ENCODE measurements around the gene P2RX3. TPM values are rescaled to one million over a fixed set of nuclear protein-coding genes. Genes with fewer than 3 reads are reported as not detected.
A peak's percentile ranks its signal among the peaks of the same experiment; 100 is the strongest.

The P2RX3 gene
- total RNA-seq, 1 donor from 2014 or later = not detected

DNA sequence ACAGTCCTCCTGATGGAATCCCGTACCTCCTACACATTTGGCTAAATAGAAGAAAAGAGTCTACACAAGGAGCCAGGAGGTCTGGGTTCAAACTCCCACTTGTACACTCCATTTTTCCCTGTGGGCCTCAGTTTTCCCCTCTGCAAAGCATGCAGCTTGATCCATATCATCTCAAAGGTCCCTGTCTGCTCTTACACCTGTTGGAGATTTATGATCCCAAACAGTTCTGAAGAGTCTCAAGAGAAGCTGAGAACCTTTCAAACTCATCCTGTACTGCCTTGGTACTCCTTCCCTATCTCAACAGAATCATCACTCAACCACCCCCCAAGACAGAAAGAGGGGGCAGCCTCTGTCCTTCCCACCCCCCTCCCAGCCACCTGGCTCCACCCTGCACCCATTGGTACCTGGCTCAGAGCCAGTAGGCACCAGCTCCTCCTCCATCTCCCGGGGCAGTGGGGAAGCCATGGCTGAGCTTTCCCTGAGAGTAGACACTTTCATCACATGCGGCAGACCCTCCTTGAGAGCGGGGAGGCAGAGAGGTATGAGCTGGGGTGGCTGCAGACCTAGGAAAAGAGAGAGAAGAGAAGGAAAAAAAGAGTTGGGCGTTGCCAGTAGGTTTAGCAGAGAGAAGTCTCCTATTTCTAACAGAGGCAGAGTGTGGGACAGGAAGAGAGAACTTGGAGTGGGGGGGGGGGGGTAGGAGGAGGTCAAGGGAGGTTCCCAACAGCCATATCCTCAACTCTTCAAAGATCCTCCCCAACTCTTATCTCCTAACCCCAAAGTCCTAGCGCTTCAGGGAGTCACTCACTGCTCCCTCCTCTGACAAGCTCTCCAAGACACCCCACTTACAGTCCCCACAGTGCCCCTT is 16.5 kb upstream of the P2RX3 start:
- TF ChIP-seq POLR2A (IDR thresholded peaks at IDR 0.05) = no peak
- no peak for TF ChIP-seq POLR2AphosphoS5 (IDR thresholded peaks at IDR 0.05; ENCODE audit: insufficient read depth in 1 of 2, low read depth in 1 of 2)
- TF ChIP-seq, protein P1, sequence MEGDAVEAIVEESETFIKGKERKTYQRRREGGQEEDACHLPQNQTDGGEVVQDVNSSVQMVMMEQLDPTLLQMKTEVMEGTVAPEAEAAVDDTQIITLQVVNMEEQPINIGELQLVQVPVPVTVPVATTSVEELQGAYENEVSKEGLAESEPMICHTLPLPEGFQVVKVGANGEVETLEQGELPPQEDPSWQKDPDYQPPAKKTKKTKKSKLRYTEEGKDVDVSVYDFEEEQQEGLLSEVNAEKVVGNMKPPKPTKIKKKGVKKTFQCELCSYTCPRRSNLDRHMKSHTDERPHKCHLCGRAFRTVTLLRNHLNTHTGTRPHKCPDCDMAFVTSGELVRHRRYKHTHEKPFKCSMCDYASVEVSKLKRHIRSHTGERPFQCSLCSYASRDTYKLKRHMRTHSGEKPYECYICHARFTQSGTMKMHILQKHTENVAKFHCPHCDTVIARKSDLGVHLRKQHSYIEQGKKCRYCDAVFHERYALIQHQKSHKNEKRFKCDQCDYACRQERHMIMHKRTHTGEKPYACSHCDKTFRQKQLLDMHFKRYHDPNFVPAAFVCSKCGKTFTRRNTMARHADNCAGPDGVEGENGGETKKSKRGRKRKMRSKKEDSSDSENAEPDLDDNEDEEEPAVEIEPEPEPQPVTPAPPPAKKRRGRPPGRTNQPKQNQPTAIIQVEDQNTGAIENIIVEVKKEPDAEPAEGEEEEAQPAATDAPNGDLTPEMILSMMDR (IDR thresholded peaks at IDR 0.05) = no peak
- intact Hi-C loops (cut with DNase I) = loop anchor here (10.0 kb wide), 1 partner anchor 323 kb away; the partner anchor contains the start of gene YPEL4

DNA sequence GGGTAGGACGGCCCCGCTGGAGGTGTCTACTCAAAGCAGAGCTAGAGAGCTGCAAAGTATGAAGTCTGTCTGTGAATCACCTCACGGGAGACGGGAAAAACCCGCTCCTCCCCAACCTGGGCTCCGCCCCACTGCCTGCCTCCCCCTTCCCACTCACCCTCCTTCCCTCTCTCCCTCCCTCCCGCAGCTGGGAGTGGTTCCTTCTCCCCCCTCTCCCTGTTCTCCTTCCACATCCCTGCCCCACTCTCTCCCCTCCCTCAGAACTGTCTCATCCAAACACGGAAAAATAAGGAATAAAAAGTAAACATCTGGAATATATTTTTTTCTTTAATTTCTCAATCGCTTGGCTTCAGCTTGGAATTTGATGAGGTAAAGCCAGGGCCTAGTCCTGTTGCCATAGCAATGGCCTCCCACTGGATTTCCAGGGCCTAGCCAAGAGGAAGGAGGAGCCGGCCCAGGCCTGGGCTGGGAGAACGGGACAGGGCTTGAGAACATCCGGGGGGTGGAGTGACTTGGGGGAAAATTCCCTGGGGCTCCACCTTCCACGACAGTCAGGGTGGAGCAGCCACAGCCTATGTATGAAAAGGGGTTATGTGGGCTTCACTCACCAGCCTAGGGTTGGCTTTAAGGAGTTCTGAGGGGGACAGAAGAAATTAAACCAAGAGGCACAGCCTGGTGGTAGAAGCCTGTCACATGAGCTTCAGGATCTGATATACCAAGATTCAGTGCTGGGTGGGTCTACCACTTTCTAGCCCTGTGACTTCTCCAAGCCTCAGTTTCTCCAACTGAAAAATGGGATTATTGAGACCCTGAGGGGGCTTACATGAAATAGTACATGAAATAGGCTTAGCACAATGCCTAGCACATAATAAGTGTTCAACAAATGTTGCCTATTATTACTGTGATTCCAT is 15.6 kb upstream of the P2RX3 start:
- H3K4me1 ChIP-seq = peaks cover 79% of the 10 kb centered on the region
- no peaks in the 10 kb centered on the region for H3K27me3 ChIP-seq
- peak overlapping the region; percentile 89 to 96 for H3K4me3 ChIP-seq
- intact Hi-C loops (cut with DNase I) = loop anchor here (10.0 kb wide), 1 partner anchor 322 kb away; the partner anchor contains the start of gene YPEL4
- peak in 1 of 2 donors; percentile 99 for DNase-seq (ENCODE audit: extremely low spot score in 2 of 2)
- peaks cover 0 to 37% of the 10 kb centered on the region in 2 donors for H3K36me3 ChIP-seq
- no peaks in the 10 kb centered on the region for H3K9me3 ChIP-seq
- H3K27ac ChIP-seq = peak overlapping the region; percentile 98
- TF ChIP-seq POLR2A (IDR thresholded peaks at IDR 0.05) (peak in 1 of 2 donors; percentile 76), POLR2AphosphoS5 (IDR thresholded peaks at IDR 0.05; ENCODE audit: insufficient read depth in 1 of 2, low read depth in 1 of 2) (peak; percentile 89 to 92)
- TF ChIP-seq, protein P1 (IDR thresholded peaks at IDR 0.05) = no peak

More for the DNA sequence above, 16.5 kb upstream of the P2RX3 start:
- DNase-seq (ENCODE audit: extremely low spot score in 2 of 2) = no peak
- Histone ChIP-seq H3K9me3 (no peaks in the 10 kb centered on the region), H3K36me3 (peaks cover 0 to 37% of the 10 kb centered on the region in 2 donors), H3K4me1 (peaks cover 85% of the 10 kb centered on the region), H3K27ac (peak overlapping the region; percentile 98), H3K4me3 (peak overlapping the region; percentile 89 to 96), H3K27me3 (no peaks in the 10 kb centered on the region)

DNA sequence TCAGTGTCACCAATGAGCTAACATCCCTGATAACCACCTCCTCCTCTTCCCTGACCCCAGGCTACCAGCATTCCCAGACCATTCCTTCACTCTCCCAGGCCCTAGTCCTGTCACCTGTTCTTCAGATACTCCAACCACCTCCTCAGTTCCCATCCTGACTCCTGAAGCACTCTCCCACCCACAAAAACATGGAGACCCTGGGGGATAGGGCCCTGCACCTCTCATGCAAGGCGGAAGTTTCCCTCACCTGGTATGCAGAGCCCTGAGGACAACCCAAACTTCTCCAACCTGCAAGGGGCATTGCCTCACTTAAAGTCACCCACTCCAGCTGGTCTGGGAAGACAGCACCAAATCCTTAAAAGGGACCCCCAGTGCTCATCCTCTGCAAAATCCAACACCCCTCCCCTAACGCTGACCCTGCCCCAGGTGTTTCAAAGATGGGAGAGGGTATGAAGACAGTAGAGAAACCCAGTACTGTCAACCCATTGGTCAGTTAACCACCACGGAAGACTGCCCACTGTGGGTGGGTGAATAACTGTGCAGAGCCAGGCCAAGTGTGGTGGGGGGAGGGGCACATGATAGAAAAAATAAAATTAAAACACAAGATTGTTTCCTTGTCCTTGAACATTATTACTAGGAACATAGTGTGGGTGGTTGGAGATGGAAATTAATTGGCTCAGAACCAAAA is 14.8 kb upstream of the P2RX3 start:
- TF ChIP-seq, protein P1 (IDR thresholded peaks at IDR 0.05) = no peak
- TF ChIP-seq POLR2A (IDR thresholded peaks at IDR 0.05) (no peak), POLR2AphosphoS5 (IDR thresholded peaks at IDR 0.05; ENCODE audit: insufficient read depth in 1 of 2, low read depth in 1 of 2) (no peak)
- Histone ChIP-seq H3K9me3 (no peaks in the 10 kb centered on the region), H3K27ac (peak overlapping the region; percentile 98), H3K27me3 (no peaks in the 10 kb centered on the region), H3K4me1 (peaks cover 71% of the 10 kb centered on the region), H3K36me3 (peaks cover 0 to 38% of the 10 kb centered on the region in 2 donors), H3K4me3 (peak overlapping the region; percentile 89 to 96)
- no peak for DNase-seq (ENCODE audit: extremely low spot score in 2 of 2)
- intact Hi-C loops (cut with DNase I) = loop anchor here (10.0 kb wide), 1 partner anchor 321 kb away; the partner anchor contains the start of gene YPEL4

DNA sequence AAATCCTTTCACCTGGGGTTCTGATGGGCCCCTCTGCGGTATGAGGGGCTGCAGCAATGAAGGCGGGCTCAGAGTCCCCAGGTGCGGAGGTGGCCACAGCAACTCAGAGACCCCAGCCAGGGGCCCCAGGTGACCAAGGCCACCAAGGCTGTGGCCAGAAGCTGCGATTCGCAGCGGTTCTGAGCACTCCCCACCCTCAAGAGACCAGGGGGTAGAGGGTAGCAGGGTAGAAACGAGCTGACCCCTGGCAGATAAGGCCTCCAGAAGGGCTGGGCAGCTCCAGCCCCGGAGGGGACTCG is 14.3 kb upstream of the P2RX3 start:
- H3K36me3 ChIP-seq = peaks cover 0 to 38% of the 10 kb centered on the region in 2 donors
- intact Hi-C loops (cut with DNase I) = loop anchor here (10.0 kb wide), 1 partner anchor 321 kb away; the partner anchor contains the start of gene YPEL4

More for the DNA sequence above, 14.3 kb upstream of the P2RX3 start:
- Histone ChIP-seq H3K4me1 (peaks cover 66% of the 10 kb centered on the region), H3K27ac (peak overlapping the region; percentile 98), H3K4me3 (peak overlapping the region; percentile 89 to 96), H3K9me3 (no peaks in the 10 kb centered on the region), H3K27me3 (no peaks in the 10 kb centered on the region)
- TF ChIP-seq POLR2A (IDR thresholded peaks at IDR 0.05) (no peak), POLR2AphosphoS5 (IDR thresholded peaks at IDR 0.05; ENCODE audit: insufficient read depth in 1 of 2, low read depth in 1 of 2) (peak in 1 of 2 donors; percentile 59)
- no peak for DNase-seq (ENCODE audit: extremely low spot score in 2 of 2)
